SK-N-SH (cell line): ENCODE measurements around the gene ZNF664. TPM values are rescaled to one million over a fixed set of nuclear protein-coding genes. Genes with fewer than 3 reads are reported as not detected.

Experiments
- CTCF ChIA-PET: fragments of 300-600, 350-600 bp; formaldehyde crosslinking; extraction: SDS; loops from one replicate; lab custom pipeline; 2021; lab: Yijun Ruan, JAX
- POLR2A ChIA-PET: fragments of 350-600 bp; sonication (Branson Sonifier 250); formaldehyde crosslinking; extraction: SDS; loops from one replicate; lab custom pipeline; 2020; ENCODE audit warnings: antibody characterized with exemption, inconsistent platforms; lab: Yijun Ruan, JAX
- DNase-seq: peaks from one replicate; pipeline ENCODE4 v3.0.0; 2012
- H2AFZ ChIP-seq: fragments of 200-600 bp; sonication (generic); 2 replicates; pipeline ENCODE4 v1.8.1; 2016; ENCODE audit warnings: antibody characterized with exemption, mild to moderate bottlenecking, low read depth
- H3F3A ChIP-seq: fragments of 200-600 bp; sonication (generic); replicated peaks from 2 replicates; pipeline ENCODE3; 2016; ENCODE audit warnings: antibody characterized with exemption, mild to moderate bottlenecking; ENCODE audit not compliant: insufficient read depth
- H3K27ac ChIP-seq, 2 experiments: fragments of 200-500 bp in 1 of 2; fragments of 200-600 bp in 1 of 2; sonication (Bioruptor generic) in 1 of 2; sonication (generic), shearing (Covaris generic) in 1 of 2; 2 replicates each; pipeline versions ENCODE4 v1.5.1 to v1.6.1; 2014 to 2016; ENCODE audit warnings: low read depth in 2 of 2, inconsistent platforms in 1 of 2, low read length in 1 of 2, mild to moderate bottlenecking in 1 of 2, mixed read lengths in 1 of 2
- H3K27me3 ChIP-seq: fragments of 200-600 bp; sonication (generic), shearing (Covaris generic); 2 replicates; pipeline ENCODE4 v1.6.1; 2016; ENCODE audit warnings: mixed run types; ENCODE audit not compliant: insufficient read depth
- H3K36me3 ChIP-seq, 2 experiments: fragments of 200-500 bp in 1 of 2; fragments of 200-600 bp in 1 of 2; sonication (Bioruptor generic) in 1 of 2; sonication (generic) in 1 of 2; replicated peaks in 1 of 2; 2 replicates each; pipeline versions ENCODE3 to v1.5.1; 2014 to 2016; ENCODE audit warnings: low read length in 1 of 2, mild to moderate bottlenecking in 1 of 2; ENCODE audit not compliant: insufficient read depth in 2 of 2, control insufficient read depth in 1 of 2
- H3K4me1 ChIP-seq, 2 experiments: fragments of 200-500 bp in 1 of 2; fragments of 200-600 bp in 1 of 2; sonication (Bioruptor generic) in 1 of 2; sonication (generic), shearing (Covaris generic) in 1 of 2; 2 replicates each; pipeline versions ENCODE4 v1.5.1 to v1.6.1; 2014 to 2016; ENCODE audit warnings: low read depth in 1 of 2, low read length in 1 of 2, mixed run types in 1 of 2; ENCODE audit not compliant: insufficient read depth in 2 of 2, control insufficient read depth in 1 of 2
- H3K4me2 ChIP-seq: fragments of 200-600 bp; sonication (generic), shearing (Covaris generic); 2 replicates; pipeline ENCODE4 v1.6.1; 2017; ENCODE audit warnings: mixed run types
- H3K4me3 ChIP-seq, 2 experiments: fragments of 200-500 bp in 1 of 2; fragments of 200-600 bp in 1 of 2; sonication (Bioruptor generic) in 1 of 2; sonication (generic), shearing (Covaris generic) in 1 of 2; 2 replicates each; pipeline versions ENCODE4 v1.5.1 to v1.8.1; 2014 to 2016; ENCODE audit warnings: low read depth in 2 of 2, inconsistent platforms in 1 of 2, low read length in 1 of 2, mild to moderate bottlenecking in 1 of 2, mixed read lengths in 1 of 2, moderate library complexity in 1 of 2
- H3K79me2 ChIP-seq: fragments of 200-600 bp; sonication (generic); 2 replicates; pipeline ENCODE4 v1.8.1; 2017; ENCODE audit warnings: mild to moderate bottlenecking; ENCODE audit not compliant: insufficient read depth
- H3K9ac ChIP-seq: fragments of 200-600 bp; sonication (generic); 2 replicates; pipeline ENCODE4 v1.6.1; 2017; ENCODE audit warnings: mixed run types
- H3K9me2 ChIP-seq: fragments of 200-600 bp; sonication (generic); 2 replicates; pipeline ENCODE4 v1.6.1; 2017; ENCODE audit warnings: mixed run types
- H3K9me3 ChIP-seq: fragments of 200-600 bp; sonication (generic); 2 replicates; pipeline ENCODE4 v1.6.1; 2017; ENCODE audit warnings: mixed run types, mild to moderate bottlenecking, moderate library complexity
- H4K20me1 ChIP-seq: fragments of 200-600 bp; sonication (generic); 2 replicates; pipeline ENCODE4 v1.6.1; 2017; ENCODE audit warnings: mild to moderate bottlenecking, mixed run types; ENCODE audit not compliant: insufficient read depth
- CTCF ChIP-seq: fragments of 200-600 bp; sonication (generic); IDR thresholded peaks from 2 replicates; pipeline ENCODE4 v1.6.1; 2017; ENCODE audit warnings: antibody characterized with exemption, mild to moderate bottlenecking, moderate library complexity
- ELF1 ChIP-seq: IDR thresholded peaks from 2 replicates; pipeline ENCODE4 v1.4.0; 2012
- EP300 ChIP-seq, 2 experiments: IDR thresholded peaks; 2 replicates each; pipeline versions ENCODE4 v1.4.0 to v1.6.1; 2012; ENCODE audit warnings: borderline replicate concordance in 1 of 2, low read depth in 1 of 2, low read length in 1 of 2
- FOSL2 ChIP-seq: IDR thresholded peaks from 2 replicates; pipeline ENCODE4 v1.4.0; 2012; ENCODE audit warnings: low read depth, mild to moderate bottlenecking, moderate library complexity, borderline replicate concordance
- IRF3 ChIP-seq: fragments of 150-350 bp; IDR thresholded peaks from 2 replicates; pipeline ENCODE4 v1.6.1; 2016; ENCODE audit warnings: mild to moderate bottlenecking, low read depth, low read length
- JUND ChIP-seq: IDR thresholded peaks from 2 replicates; pipeline ENCODE4 v1.4.0; 2012
- MEF2A ChIP-seq: IDR thresholded peaks from 2 replicates; pipeline ENCODE4 v1.4.0; 2012; ENCODE audit warnings: low read depth, borderline replicate concordance
- NFIC ChIP-seq: IDR thresholded peaks from 2 replicates; pipeline ENCODE4 v1.4.0; 2012; ENCODE audit warnings: borderline replicate concordance
- RAD21 ChIP-seq: IDR thresholded peaks from 2 replicates; pipeline ENCODE4 v1.6.1; 2012; ENCODE audit warnings: mild to moderate bottlenecking, low read length
- REST ChIP-seq: IDR thresholded peaks from 2 replicates; pipeline ENCODE4 v1.6.1; 2012; ENCODE audit warnings: mild to moderate bottlenecking, low read depth, low read length, moderate library complexity
- SMC3 ChIP-seq: IDR thresholded peaks from 2 replicates; pipeline ENCODE4 v1.6.1; 2012; ENCODE audit warnings: low read depth, low read length, improper control_type of control experiment
- TAF1 ChIP-seq: IDR thresholded peaks from 2 replicates; pipeline ENCODE4 v1.6.1; 2012; ENCODE audit warnings: low read depth, mild to moderate bottlenecking, low read length, moderate library complexity, borderline replicate concordance
- TCF12 ChIP-seq: IDR thresholded peaks from 2 replicates; pipeline ENCODE4 v1.4.0; 2012
- USF1 ChIP-seq: IDR thresholded peaks from 2 replicates; pipeline ENCODE4 v1.4.0; 2012; ENCODE audit warnings: low read depth, borderline replicate concordance
- whole genome bisulfite sequencing: methylation state at CpG from one replicate; pipeline ENCODE4 v1.1.6; 2017; ENCODE audit warnings: low lambda C conversion rate; 5-methylcytosine and 5-hydroxymethylcytosine counted together
- polyA plus RNA-seq, 3 experiments: library from polyadenylated mRNA; depleted of rRNA; stranded (reverse); fragments of >200 nt; gene quantifications; 2 replicates each; pipeline ENCODE4 v1.2.3, GENCODE V29; 2012

ZNF664 gene
- polyA plus RNA-seq, 1 of the 3 experiments (the other 2 are of a cell fraction), result 34.9 TPM

- Histone ChIP-seq H3K27me3 (no peaks in the 10 kb centered on the region), H3K79me2 (no peaks in the 10 kb centered on the region), H3K27ac (no peak overlapping the region), H3K9me2 (no peaks in the 10 kb centered on the region), H3F3A (peaks cover 14% of the 10 kb centered on the region), H4K20me1 (no peaks in the 10 kb centered on the region), H3K9me3 (no peaks in the 10 kb centered on the region), H3K4me2 (no peak overlapping the region), H2AFZ (no peak overlapping the region), H3K4me1 (peaks cover 18 to 22% of the 10 kb centered on the region in 2 experiments; a peak in 2 of 4 replicates), H3K4me3 (no peak overlapping the region), H3K9ac (no peak overlapping the region), H3K36me3 (no peaks in the 10 kb centered on the region)
- POLR2A ChIA-PET, result no interaction called here
- TF ChIP-seq SMC3 (peak; percentile 46), TCF12 (no peak), FOSL2 (no peak), REST (no peak), MEF2A (no peak), USF1 (no peak), RAD21 (peak; percentile 75), EP300 (IDR thresholded peaks at IDR 0.05; ENCODE audit: borderline replicate concordance in 1 of 2, low read depth in 1 of 2, low read length in 1 of 2) (no peak), TAF1 (no peak), IRF3 (no peak), ELF1 (no peak), JUND (no peak), NFIC (no peak), CTCF (peak; percentile 93)
- WGBS, result 48% methylated on average over 9 of the region's 9 CpGs
- DNase-seq, result peak; percentile 83
- CTCF ChIA-PET, result interaction anchor here (0.6 to 2.2 kb wide), 54 partner anchors 8 to 755 kb away, joined by 3 to 14 read pairs (median 4); no protein-coding TSS in a partner anchor
Observed at GRCh38 chr12:124032265-124032886, 59.4 kb downstream of the ZNF664 start.
